ENCODE data around the gene GDF15. TPM values are rescaled to one million over a fixed set of nuclear protein-coding genes. Genes with fewer than 3 reads are reported as not detected.

The GDF15 gene
- polyA plus RNA-seq, 10 donors: 0.26 to 1.8 (median 0.84) TPM

Other genes with a start within 250 kb of the GDF15 start
- 10 to 100 TPM; 35.8 to 49.1 (median 43.4) TPM for gene PIK3R2, start 233.0 kb upstream of the GDF15 start, polyA plus RNA-seq (ENCODE audit: insufficient read length in 10 of 10)
- 1 to 10 TPM in 4 of 10 donors, under 1 TPM in 3, not detected in 3; 0.50 to 1.8 (median 1.1) TPM for gene IFI30, start 212.3 kb upstream of the GDF15 start, polyA plus RNA-seq (ENCODE audit: insufficient read length in 10 of 10)
- gene MPV17L2, start 192.9 kb upstream of the GDF15 start, polyA plus RNA-seq (ENCODE audit: insufficient read length in 10 of 10): 1 to 10 TPM; 4.3 to 7.6 (median 5.2) TPM
- gene RAB3A, start 182.1 kb upstream of the GDF15 start, polyA plus RNA-seq (ENCODE audit: insufficient read length in 10 of 10): 1 to 10 TPM; 2.4 to 4.3 (median 3.7) TPM
- gene PDE4C, start 159.7 kb upstream of the GDF15 start, polyA plus RNA-seq (ENCODE audit: insufficient read length in 10 of 10): 1 to 10 TPM in 9 of 10 donors, under 1 TPM in 1; 0.99 to 5.0 (median 2.7) TPM
- gene IQCN, start 111.7 kb upstream of the GDF15 start, polyA plus RNA-seq (ENCODE audit: insufficient read length in 10 of 10): 1 to 10 TPM; 1.5 to 5.5 (median 3.0) TPM
- gene JUND, start 104.5 kb upstream of the GDF15 start, polyA plus RNA-seq (ENCODE audit: insufficient read length in 10 of 10): 100 to 1,000 TPM in 7 of 10 donors, 10 to 100 TPM in 3; 78.2 to 184 (median 137) TPM
- gene LSM4, start 63.1 kb upstream of the GDF15 start, polyA plus RNA-seq (ENCODE audit: insufficient read length in 10 of 10): 100 to 1,000 TPM in 1 of 10 donors, 10 to 100 TPM in 9; 65.1 to 100 (median 78.1) TPM
- gene PGPEP1, start 45.6 kb upstream of the GDF15 start, polyA plus RNA-seq (ENCODE audit: insufficient read length in 10 of 10): 10 to 100 TPM in 5 of 10 donors, 1 to 10 TPM in 5; 8.6 to 15.8 (median 10.2) TPM
- 1 to 10 TPM; 1.0 to 2.5 (median 1.5) TPM for gene LRRC25, start 11.5 kb downstream of the GDF15 start, polyA plus RNA-seq (ENCODE audit: insufficient read length in 10 of 10)
- 100 to 1,000 TPM in 3 of 10 donors, 10 to 100 TPM in 7; 65.2 to 124 (median 96.0) TPM for gene SSBP4, start 33.2 kb downstream of the GDF15 start, polyA plus RNA-seq (ENCODE audit: insufficient read length in 10 of 10)
- gene ISYNA1, start 52.0 kb downstream of the GDF15 start, polyA plus RNA-seq (ENCODE audit: insufficient read length in 10 of 10): 100 to 1,000 TPM in 9 of 10 donors, 10 to 100 TPM in 1; 99.2 to 163 (median 127) TPM
- gene ELL, start 135.9 kb downstream of the GDF15 start, polyA plus RNA-seq (ENCODE audit: insufficient read length in 10 of 10): 10 to 100 TPM; 12.2 to 17.7 (median 13.2) TPM
- gene FKBP8, start 157.4 kb downstream of the GDF15 start, polyA plus RNA-seq (ENCODE audit: insufficient read length in 10 of 10): 100 to 1,000 TPM in 8 of 10 donors, 10 to 100 TPM in 2; 80.2 to 170 (median 117) TPM
- gene KXD1, start 171.7 kb downstream of the GDF15 start, polyA plus RNA-seq (ENCODE audit: insufficient read length in 10 of 10): 10 to 100 TPM; 53.0 to 83.0 (median 63.7) TPM
- 1,000 to 10,000 TPM in 9 of 10 donors, 100 to 1,000 TPM in 1; 951 to 1,390 (median 1,097) TPM for gene UBA52, start 185.7 kb downstream of the GDF15 start, polyA plus RNA-seq (ENCODE audit: insufficient read length in 10 of 10)
- 10 to 100 TPM; 17.4 to 43.2 (median 27.6) TPM for gene REX1BD, start 202.6 kb downstream of the GDF15 start, polyA plus RNA-seq (ENCODE audit: insufficient read length in 10 of 10)
- gene CRLF1, start 220.6 kb downstream of the GDF15 start, polyA plus RNA-seq (ENCODE audit: insufficient read length in 10 of 10): 10 to 100 TPM in 6 of 10 donors, 1 to 10 TPM in 4; 3.2 to 29.6 (median 10.3) TPM
- 10 to 100 TPM in 5 of 10 donors, 1 to 10 TPM in 5; 3.9 to 16.5 (median 10.0) TPM for gene TMEM59L, start 226.7 kb downstream of the GDF15 start, polyA plus RNA-seq (ENCODE audit: insufficient read length in 10 of 10)

All from muscle of back (tissue), 10 donors.